ENCODE results near the gene MAGI1.

DNA sequence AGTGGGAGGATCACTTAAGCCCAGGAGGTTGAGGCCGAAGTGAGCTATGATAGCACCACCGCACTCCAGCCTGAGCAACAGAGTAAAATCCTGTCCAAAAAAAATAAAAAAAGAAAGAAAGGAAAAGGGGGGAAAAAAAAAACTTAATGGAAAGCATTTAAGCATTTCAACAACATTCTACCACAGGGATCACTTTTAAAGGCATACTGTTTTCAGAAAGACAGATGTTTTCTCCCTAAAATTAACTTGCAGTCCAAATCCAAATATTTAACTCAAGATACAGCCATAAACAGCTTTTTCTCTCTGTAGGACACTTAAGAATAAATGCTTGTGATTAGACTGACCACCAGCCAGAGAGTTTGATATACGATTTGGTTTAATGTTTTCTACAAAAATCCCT is 141.0 kb downstream of the MAGI1 start:
- TF ChIP-seq CTCF (IDR thresholded peaks at IDR 0.05; ENCODE audit: insufficient read depth, low read length) (no peak), POLR2AphosphoS5 (IDR thresholded peaks at IDR 0.05; ENCODE audit: low read depth) (no peak)

Data from HL-60 (cell line).